ACC112 (cell line): ENCODE data around the gene FNDC1.

Experiments
- H2AFZ ChIP-seq: fragments of 200-600 bp; sonication (generic); one replicate; pipeline ENCODE4 v1.6.0; 2017; ENCODE audit warnings: antibody characterized with exemption, low read length; ENCODE audit not compliant: unreplicated experiment
- H3K27ac ChIP-seq: fragments of 200-600 bp; sonication (generic); 2 replicates; pipeline ENCODE4 v1.5.1; 2014; ENCODE audit warnings: low read depth, mild to moderate bottlenecking, antibody characterized with exemption, low read length, moderate library complexity
- H3K27me3 ChIP-seq: fragments of 200-600 bp; sonication (generic); 2 replicates; pipeline ENCODE4 v1.6.1; 2014; ENCODE audit warnings: mild to moderate bottlenecking, antibody characterized with exemption, low read length, moderate library complexity, mixed read lengths; ENCODE audit not compliant: insufficient read depth
- H3K36me3 ChIP-seq: fragments of 200-600 bp; sonication (generic); 2 replicates; pipeline ENCODE4 v1.6.1; 2016; ENCODE audit warnings: mild to moderate bottlenecking, antibody characterized with exemption, low read length, moderate library complexity, mixed read lengths; ENCODE audit not compliant: insufficient read depth
- H3K4me1 ChIP-seq: fragments of 200-600 bp; sonication (generic); one replicate; pipeline ENCODE4 v1.6.1; 2016; ENCODE audit warnings: low read length, mixed read lengths; ENCODE audit not compliant: insufficient read depth, unreplicated experiment, control insufficient read depth
- H3K4me3 ChIP-seq: fragments of 200-600 bp; sonication (generic); 2 replicates; pipeline ENCODE4 v1.5.1; 2014; ENCODE audit warnings: mild to moderate bottlenecking, low read depth, low read length
- H3K79me2 ChIP-seq: fragments of 200-600 bp; sonication (generic); one replicate; pipeline ENCODE4 v1.6.0; 2016; ENCODE audit warnings: low read length; ENCODE audit not compliant: control insufficient read depth, unreplicated experiment, insufficient read depth

Gene FNDC1

DNA sequence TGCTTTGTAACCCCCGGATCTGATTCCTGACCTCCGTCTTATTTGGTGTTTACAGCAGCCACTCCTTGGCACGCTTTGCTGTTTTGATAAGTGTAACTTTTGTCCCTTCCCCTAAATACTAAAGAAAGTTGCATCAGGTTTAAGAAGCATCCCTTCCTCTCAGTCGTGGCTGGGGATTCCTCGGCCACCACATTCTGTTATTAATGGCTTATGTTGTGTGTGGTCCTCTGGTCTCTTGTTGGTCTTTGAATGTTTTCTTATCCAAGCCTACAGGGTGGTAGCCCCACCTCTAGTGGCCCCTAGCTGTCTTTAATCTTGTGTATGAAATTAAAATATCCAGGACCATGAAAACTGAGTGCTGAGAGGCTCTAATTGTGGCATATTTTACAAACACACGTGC lies 37.5 kb upstream of the FNDC1 start:
- H3K27me3 ChIP-seq = peaks cover 18% of the 10 kb centered on the region
- H3K27ac ChIP-seq = no peak overlapping the region
- no peak overlapping the region for H3K4me3 ChIP-seq
- H3K36me3 ChIP-seq = no peaks in the 10 kb centered on the region
- H3K4me1 ChIP-seq = no peaks in the 10 kb centered on the region
- H3K79me2 ChIP-seq = no peaks in the 10 kb centered on the region
- no peak overlapping the region for H2AFZ ChIP-seq

GRCh38 chr6:159132664-159133063 lies 36.5 kb upstream of the FNDC1 start:
- no peak overlapping the region for H3K27ac ChIP-seq
- H3K36me3 ChIP-seq = no peaks in the 10 kb centered on the region
- H2AFZ ChIP-seq = no peak overlapping the region
- H3K4me3 ChIP-seq = no peak overlapping the region
- H3K27me3 ChIP-seq = peaks cover 28% of the 10 kb centered on the region
- H3K4me1 ChIP-seq = no peaks in the 10 kb centered on the region
- H3K79me2 ChIP-seq = no peaks in the 10 kb centered on the region

DNA sequence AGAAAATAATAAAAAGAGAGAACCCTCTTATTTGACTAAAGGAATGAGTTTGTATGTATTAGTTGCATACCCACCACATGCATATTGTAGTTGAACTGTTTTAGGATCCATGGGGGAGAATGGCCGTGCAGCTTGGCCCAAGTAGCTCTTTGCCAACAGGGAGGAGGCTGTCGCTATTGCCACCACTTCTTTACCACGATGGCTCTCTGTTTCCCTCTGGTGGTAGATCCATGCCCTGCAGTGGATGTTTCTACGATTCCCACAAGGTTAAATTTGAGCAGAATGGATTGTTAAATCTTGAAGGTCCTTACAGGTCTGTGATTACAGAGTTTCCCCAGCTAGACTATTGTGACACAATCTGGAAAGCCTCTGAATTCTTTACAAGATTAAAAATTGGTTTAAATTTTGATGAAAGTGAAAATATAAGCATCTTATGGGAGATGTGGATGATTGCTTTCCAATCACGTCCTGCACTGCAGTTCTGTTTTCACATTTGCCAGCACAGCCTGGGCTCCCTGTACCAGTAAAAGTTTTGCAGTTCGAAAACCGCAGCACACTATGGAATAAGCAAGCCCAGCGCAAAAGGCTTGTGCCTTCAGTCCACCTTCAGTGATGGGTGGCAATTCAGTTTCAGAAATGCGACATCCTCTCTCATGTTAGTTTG lies 34.4 kb upstream of the FNDC1 start:
- Histone ChIP-seq H3K79me2 (no peaks in the 10 kb centered on the region), H2AFZ (no peak overlapping the region), H3K27ac (no peak overlapping the region), H3K4me1 (no peaks in the 10 kb centered on the region), H3K4me3 (no peak overlapping the region), H3K27me3 (peaks cover 47% of the 10 kb centered on the region), H3K36me3 (no peaks in the 10 kb centered on the region)

DNA sequence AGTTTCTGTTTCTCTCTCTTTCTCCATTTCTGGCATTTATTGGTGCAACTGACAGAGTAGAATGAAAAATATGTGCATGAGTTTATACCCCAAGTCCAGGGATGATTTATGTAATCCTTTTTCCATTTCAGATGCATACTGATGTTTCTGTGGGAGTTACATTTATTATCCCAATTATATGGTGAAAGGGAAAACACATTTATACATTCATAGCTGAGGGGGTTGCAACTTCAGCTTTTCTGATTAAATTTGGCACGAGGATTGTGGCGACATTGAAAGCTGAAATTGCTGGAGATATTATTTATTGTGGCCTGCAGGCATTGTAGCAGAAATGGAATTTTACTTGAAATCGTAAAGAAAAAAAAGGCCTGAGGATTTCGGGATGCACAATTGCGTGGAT lies 31.5 kb upstream of the FNDC1 start:
- H3K79me2 ChIP-seq = no peaks in the 10 kb centered on the region
- no peaks in the 10 kb centered on the region for H3K4me1 ChIP-seq
- H3K36me3 ChIP-seq = no peaks in the 10 kb centered on the region
- no peak overlapping the region for H3K4me3 ChIP-seq
- no peak overlapping the region for H2AFZ ChIP-seq
- H3K27me3 ChIP-seq = peaks cover 61% of the 10 kb centered on the region
- H3K27ac ChIP-seq = no peak overlapping the region

DNA sequence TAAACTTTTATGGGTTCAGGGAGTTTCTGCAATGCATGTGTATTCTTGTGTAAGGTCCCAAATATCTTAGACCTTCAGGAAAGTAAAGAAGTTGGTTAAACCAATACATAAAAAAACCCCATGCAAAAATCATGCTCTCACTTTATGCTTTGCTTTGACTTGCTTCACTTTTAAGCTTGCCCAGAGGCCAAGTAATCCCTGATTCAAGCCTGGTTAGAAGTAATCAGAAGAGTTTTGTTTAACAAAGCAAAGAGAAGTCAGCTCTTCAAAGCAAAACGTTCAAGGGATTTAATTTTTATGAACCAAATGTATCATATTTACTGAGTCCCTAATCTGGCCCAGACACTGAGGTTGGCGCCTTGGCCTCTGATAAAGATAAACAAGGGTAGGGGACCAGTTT lies 26.7 kb upstream of the FNDC1 start:
- Histone ChIP-seq H3K27me3 (peaks cover 60% of the 10 kb centered on the region), H3K27ac (no peak overlapping the region), H3K36me3 (no peaks in the 10 kb centered on the region), H3K4me3 (no peak overlapping the region), H3K4me1 (no peaks in the 10 kb centered on the region), H3K79me2 (no peaks in the 10 kb centered on the region), H2AFZ (no peak overlapping the region)

- Histone ChIP-seq H2AFZ (no peak overlapping the region), H3K36me3 (no peaks in the 10 kb centered on the region), H3K79me2 (no peaks in the 10 kb centered on the region), H3K27ac (no peak overlapping the region), H3K27me3 (peaks cover 34% of the 10 kb centered on the region), H3K4me1 (no peaks in the 10 kb centered on the region), H3K4me3 (no peak overlapping the region)
Measured at GRCh38 chr6:159148641-159149040, 20.6 kb upstream of the FNDC1 start.

GRCh38 chr6:159149641-159150040 lies 19.6 kb upstream of the FNDC1 start:
- H3K27ac ChIP-seq = no peak overlapping the region
- H2AFZ ChIP-seq = no peak overlapping the region
- H3K27me3 ChIP-seq = peaks cover 34% of the 10 kb centered on the region

GRCh38 chr6:159151266-159151855 lies 17.8 kb upstream of the FNDC1 start:
- no peak overlapping the region for H2AFZ ChIP-seq
- H3K4me1 ChIP-seq = no peaks in the 10 kb centered on the region
- H3K4me3 ChIP-seq = no peak overlapping the region
- H3K79me2 ChIP-seq = no peaks in the 10 kb centered on the region
- no peak overlapping the region for H3K27ac ChIP-seq
- H3K27me3 ChIP-seq = peaks cover 28% of the 10 kb centered on the region
- H3K36me3 ChIP-seq = no peaks in the 10 kb centered on the region

More at GRCh38 chr6:159149641-159150040, 19.6 kb upstream of the FNDC1 start:
- H3K79me2 ChIP-seq = no peaks in the 10 kb centered on the region
- H3K36me3 ChIP-seq = no peaks in the 10 kb centered on the region
- H3K4me3 ChIP-seq = no peak overlapping the region
- H3K4me1 ChIP-seq = no peaks in the 10 kb centered on the region

DNA sequence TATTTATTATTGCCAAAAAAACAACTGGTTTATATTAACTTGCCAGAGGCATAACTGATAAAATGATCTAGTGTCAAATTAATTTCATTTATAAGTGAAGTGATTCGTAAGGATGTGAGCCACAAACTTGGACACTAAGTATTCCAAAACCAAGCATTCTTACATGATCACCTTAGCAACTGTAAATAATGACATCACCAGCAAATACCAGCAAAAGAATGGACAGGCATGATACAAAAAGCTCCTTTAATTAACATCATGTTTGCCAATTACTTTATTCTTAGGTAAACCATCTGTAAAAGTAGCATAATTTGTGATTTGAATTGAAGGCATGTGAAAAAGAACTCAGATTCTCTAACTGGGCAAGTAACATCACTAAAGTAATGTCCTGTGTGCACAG lies 17.2 kb upstream of the FNDC1 start:
- peaks cover 26% of the 10 kb centered on the region for H3K27me3 ChIP-seq

DNA sequence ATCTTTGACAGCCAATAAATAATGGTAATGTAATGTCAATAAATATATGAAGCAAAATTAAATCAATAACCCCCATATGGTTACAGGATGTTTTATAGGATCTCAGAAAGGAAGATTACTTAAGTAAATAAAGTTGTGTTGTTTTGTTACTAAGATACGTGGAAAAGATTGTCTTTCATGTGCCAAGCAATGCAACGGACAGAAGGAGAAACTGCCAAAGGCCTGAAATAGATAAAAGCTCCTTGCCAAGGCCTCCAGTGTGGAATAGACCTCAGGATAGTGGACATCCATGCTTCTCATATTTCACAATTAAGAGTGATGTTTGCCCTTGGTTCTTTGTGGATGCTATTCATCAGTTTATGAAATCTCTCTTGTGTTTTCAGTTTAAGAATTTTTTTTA lies 16.4 kb upstream of the FNDC1 start:
- Histone ChIP-seq H3K36me3 (no peaks in the 10 kb centered on the region), H3K27me3 (peaks cover 21% of the 10 kb centered on the region), H3K27ac (no peak overlapping the region), H3K79me2 (no peaks in the 10 kb centered on the region), H2AFZ (no peak overlapping the region), H3K4me1 (no peaks in the 10 kb centered on the region), H3K4me3 (no peak overlapping the region)

More for the DNA sequence above, 17.2 kb upstream of the FNDC1 start:
- Histone ChIP-seq H3K36me3 (no peaks in the 10 kb centered on the region), H3K79me2 (no peaks in the 10 kb centered on the region), H3K4me3 (no peak overlapping the region), H3K27ac (no peak overlapping the region), H3K4me1 (no peaks in the 10 kb centered on the region), H2AFZ (no peak overlapping the region)

DNA sequence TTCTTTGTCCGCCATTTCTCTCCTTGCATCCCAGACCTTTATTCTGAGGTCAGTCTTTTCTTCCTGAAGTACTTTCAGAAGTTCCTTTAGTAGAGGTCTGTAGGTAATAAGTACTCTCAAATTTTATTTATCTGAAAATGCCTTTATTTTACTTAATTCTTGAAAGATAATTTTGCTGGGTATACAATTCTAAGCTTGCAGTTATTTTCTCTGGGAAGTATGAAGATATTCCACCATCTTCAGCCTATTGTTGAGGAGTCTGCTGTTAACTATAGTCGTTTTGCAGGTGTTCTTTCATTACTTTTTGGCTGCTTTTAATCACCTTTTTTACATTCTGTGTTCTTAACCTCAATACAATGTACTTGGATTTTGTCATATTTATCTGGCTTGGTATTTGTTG lies 13.5 kb upstream of the FNDC1 start:
- Histone ChIP-seq H3K4me3 (no peak overlapping the region), H3K4me1 (no peaks in the 10 kb centered on the region), H3K27me3 (peaks cover 12% of the 10 kb centered on the region; the same call in 1 of the 2 replicates), H3K36me3 (no peaks in the 10 kb centered on the region), H3K27ac (no peak overlapping the region), H3K79me2 (no peaks in the 10 kb centered on the region), H2AFZ (no peak overlapping the region)
